ENCODE data around the gene SCNN1A. TPM values are rescaled to one million over a fixed set of nuclear protein-coding genes. Genes with fewer than 3 reads are reported as not detected.
A peak's percentile ranks its signal among the peaks of the same experiment; 100 is the strongest.

Gene SCNN1A
- total RNA-seq, 1 experiment from 2014 or later = 17.1 TPM

GRCh38 chr12:6323340-6323994 lies 51.9 kb downstream of the SCNN1A start:
- no TSS peak for BruUV-seq (replicated peaks)
- Histone ChIP-seq H3K36me3 (ENCODE audit: control insufficient read depth, insufficient read depth, low read length) (no peaks in the 10 kb centered on the region), H3K4me3 (ENCODE audit: low read depth in 2 of 2, low read length in 2 of 2) (no peak overlapping the region), H3K27ac (ENCODE audit: low read length) (peak overlapping the region; percentile 82), H3K4me1 (ENCODE audit: control insufficient read depth, insufficient read depth, low read length) (peaks cover 55% of the 10 kb centered on the region), H3K9me3 (ENCODE audit: control insufficient read depth, insufficient read depth, low read depth, low read length) (no peaks in the 10 kb centered on the region), H3K27me3 (ENCODE audit: control insufficient read depth, insufficient read depth, low read length) (no peaks in the 10 kb centered on the region)
- peak; percentile 64 for ATAC-seq
- ChIA-PET POLR2A (no interaction called here), CTCF (interaction anchor here (1.5 kb wide), 1 partner anchor 142 kb away, joined by 4 read pairs; no protein-coding TSS in a partner anchor)
- peak; percentile 67 for DNase-seq (ENCODE audit: low read depth, low spot score)
- intact Hi-C loops (cut with micrococcal nuclease; ENCODE audit: unreplicated experiment) (no loop called here), in situ Hi-C loops (cut with HindIII; ENCODE audit: low pct_unique_long_range_greater_than_20kb, low sequenced_read_pairs) (no loop called here)
- TF ChIP-seq SIN3A (IDR thresholded peaks at IDR 0.05; ENCODE audit: borderline replicate concordance, insufficient read depth, low read depth, low read length) (no peak), CTCF (IDR thresholded peaks at IDR 0.05) (peak; percentile 70), POLR2AphosphoS5 (IDR thresholded peaks at IDR 0.05; ENCODE audit: low read depth, low read length) (0 out of 2 replicates have a peak, but pooled peaks have one; percentile 41)

- intact Hi-C loops (cut with micrococcal nuclease; ENCODE audit: unreplicated experiment) = no loop called here
- BruUV-seq (replicated peaks) = no TSS peak
- in situ Hi-C loops (cut with HindIII; ENCODE audit: low pct_unique_long_range_greater_than_20kb, low sequenced_read_pairs) = no loop called here
- no peak for DNase-seq (ENCODE audit: low read depth, low spot score)
- Histone ChIP-seq H3K36me3 (ENCODE audit: control insufficient read depth, insufficient read depth, low read length) (no peaks in the 10 kb centered on the region), H3K4me3 (ENCODE audit: low read depth in 2 of 2, low read length in 2 of 2) (no peak overlapping the region), H3K4me1 (ENCODE audit: control insufficient read depth, insufficient read depth, low read length) (peaks cover 53% of the 10 kb centered on the region), H3K27me3 (ENCODE audit: control insufficient read depth, insufficient read depth, low read length) (no peaks in the 10 kb centered on the region), H3K27ac (ENCODE audit: low read length) (peak overlapping the region; percentile 82), H3K9me3 (ENCODE audit: control insufficient read depth, insufficient read depth, low read depth, low read length) (no peaks in the 10 kb centered on the region)
- ChIA-PET CTCF (interaction anchor here (1.5 kb wide), 1 partner anchor 143 kb away, joined by 4 read pairs; no protein-coding TSS in a partner anchor), POLR2A (no interaction called here)
- TF ChIP-seq SIN3A (IDR thresholded peaks at IDR 0.05; ENCODE audit: borderline replicate concordance, insufficient read depth, low read depth, low read length) = no peak
- no peak for TF ChIP-seq TCF7L2 (IDR thresholded peaks at IDR 0.05; ENCODE audit: low read depth, low read length)
- TF ChIP-seq CTCF (IDR thresholded peaks at IDR 0.05) = no peak
- peak; percentile 7 for ATAC-seq
Measured at GRCh38 chr12:6322969-6323339, 52.4 kb downstream of the SCNN1A start.

GRCh38 chr12:6322352-6322751 lies 53.0 kb downstream of the SCNN1A start:
- TF ChIP-seq CTCF (IDR thresholded peaks at IDR 0.05) (no peak), REST (IDR thresholded peaks at IDR 0.05; ENCODE audit: insufficient read depth in 1 of 2, low read depth in 2 of 2, low read length in 1 of 2) (no peak), POLR2AphosphoS5 (IDR thresholded peaks at IDR 0.05; ENCODE audit: low read depth, low read length) (0 out of 2 replicates have a peak, but pooled peaks have one; percentile 25), TCF7L2 (IDR thresholded peaks at IDR 0.05; ENCODE audit: low read depth, low read length) (no peak)
- Histone ChIP-seq H3K4me3 (ENCODE audit: low read depth in 2 of 2, low read length in 2 of 2) (no peak overlapping the region), H3K27ac (ENCODE audit: low read length) (peak overlapping the region; percentile 82; the same call in 1 of the 2 replicates), H3K36me3 (ENCODE audit: control insufficient read depth, insufficient read depth, low read length) (no peaks in the 10 kb centered on the region), H3K4me1 (ENCODE audit: control insufficient read depth, insufficient read depth, low read length) (peaks cover 47% of the 10 kb centered on the region), H3K9me3 (ENCODE audit: control insufficient read depth, insufficient read depth, low read depth, low read length) (no peaks in the 10 kb centered on the region), H3K27me3 (ENCODE audit: control insufficient read depth, insufficient read depth, low read length) (no peaks in the 10 kb centered on the region)
- no peak for DNase-seq (ENCODE audit: low read depth, low spot score)
- CTCF ChIA-PET = interaction anchor here (1.5 kb wide), 1 partner anchor 143 kb away, joined by 4 read pairs; no protein-coding TSS in a partner anchor
- POLR2A ChIA-PET = interaction anchor here (0.5 kb wide), 1 partner anchor 28 kb away, joined by 4 read pairs; no protein-coding TSS in a partner anchor
- ATAC-seq = no peak
- intact Hi-C loops (cut with micrococcal nuclease; ENCODE audit: unreplicated experiment) (no loop called here), in situ Hi-C loops (cut with HindIII; ENCODE audit: low pct_unique_long_range_greater_than_20kb, low sequenced_read_pairs) (no loop called here)
- no TSS peak for BruUV-seq (replicated peaks)
